Transverse colon (tissue), 4 donors: ENCODE results near the gene FIS1. TPM values are rescaled to one million over a fixed set of nuclear protein-coding genes. Genes with fewer than 3 reads are reported as not detected.
A peak's percentile ranks its signal among the peaks of the same experiment; 100 is the strongest.

Source experiments
- DNase-seq: peaks from one replicate; pipeline ENCODE4 v3.0.0-alpha.2; 2019
- H3K27ac ChIP-seq, 4 donors: fragments of 200-600 bp; sonication (generic); 2 replicates each; pipeline ENCODE4 v1.5.1; 2016 to 2018; ENCODE audit warnings: inconsistent platforms in 4 of 4
- H3K27me3 ChIP-seq: fragments of 200-600 bp; sonication (generic); 2 replicates; pipeline ENCODE4 v1.5.1; 2017; ENCODE audit warnings: inconsistent platforms
- H3K36me3 ChIP-seq, 4 donors: fragments of 200-600 bp; sonication (generic); 2 replicates each; pipeline ENCODE4 v1.5.1; 2017 to 2019; ENCODE audit warnings: inconsistent platforms in 4 of 4
- H3K4me1 ChIP-seq, 4 donors: fragments of 200-600 bp; sonication (generic); 2 replicates each; pipeline ENCODE4 v1.5.1; 2017 to 2020; ENCODE audit warnings: inconsistent platforms in 4 of 4
- H3K4me3 ChIP-seq, 4 donors: fragments of 200-600 bp; sonication (generic); 1 replicate in 1 of 4; 2 replicates in 3 of 4; pipeline versions ENCODE4 v1.5.1 to v1.6.1; 2017 to 2019; ENCODE audit warnings: inconsistent platforms in 4 of 4
- H3K9me3 ChIP-seq, 2 donors: fragments of 200-600 bp; sonication (generic); 2 replicates each; pipeline ENCODE4 v1.5.1; 2017 to 2019; ENCODE audit warnings: inconsistent platforms in 2 of 2
- CTCF ChIP-seq, 5 experiments: fragments of 200-600 bp in 3 of 5; fragments of 450-650 bp in 2 of 5; sonication (generic) in 3 of 5; IDR thresholded peaks; 1 replicate in 2 of 5; 2 replicates in 3 of 5; pipeline ENCODE4 v1.5.1; 2016 to 2017; ENCODE audit warnings: antibody characterized with exemption in 5 of 5, inconsistent platforms in 3 of 5, mild to moderate bottlenecking in 2 of 5, moderate library complexity in 1 of 5
- EP300 ChIP-seq: sonication (generic); formaldehyde crosslinking; IDR thresholded peaks from one replicate; pipeline ENCODE4 v1.6.1; 2017; ENCODE audit warnings: antibody characterized with exemption, low read depth
- POLR2A ChIP-seq: fragments of 450-650 bp; IDR thresholded peaks from one replicate; pipeline ENCODE4 v1.6.1; 2016; ENCODE audit warnings: antibody characterized with exemption, mild to moderate bottlenecking, moderate library complexity
- POLR2AphosphoS5 ChIP-seq, 3 donors: sonication (generic); formaldehyde crosslinking; IDR thresholded peaks; one replicate each; pipeline ENCODE4 v1.6.1; 2016; ENCODE audit warnings: antibody characterized with exemption in 3 of 3
- WGBS, 2 donors: methylation state at CpG; one replicate each; pipeline ENCODE4 v1.1.5; 2018; ENCODE audit warnings: low coverage in 1 of 2; 5-methylcytosine and 5-hydroxymethylcytosine counted together
- in situ Hi-C, 4 donors: fragments of 200-750 bp; cut with MboI; loops; one replicate each; pipeline versions ENCODE4 v1.15.0 to v1.15.1; 2017; ENCODE audit warnings: low sequenced_read_pairs in 3 of 4, low pct_ligation_motif_present in 1 of 4, low pct_unique_long_range_greater_than_20kb in 1 of 4
- intact Hi-C: fragments of 100-400 bp; cut with DNase I; formaldehyde crosslinking; loops from one replicate; pipeline ENCODE4 v1.15.1; 2023; ENCODE audit warnings: low total_unique reads
- total RNA-seq, 4 donors: library from RNA; depleted of rRNA; stranded (reverse); fragments of >200 nt; gene quantifications; one replicate each; pipeline ENCODE4 v1.1.0, GENCODE V29; 2016

The FIS1 gene
- total RNA-seq, 4 donors from 2014 or later = 159 to 261 (median 187) TPM

GRCh38 chr7:101236292-101236835 is 8.5 kb downstream of the FIS1 start:
- DNase-seq = no peak
- Histone ChIP-seq H3K36me3 (peaks cover 0 to 7% (median 0%) of the 10 kb centered on the region in 4 donors), H3K27me3 (no peaks in the 10 kb centered on the region), H3K27ac (peak overlapping the region; percentile 76 to 85 (median 82)), H3K4me1 (peaks cover 4 to 52% (median 36%) of the 10 kb centered on the region in 4 donors), H3K9me3 (no peaks in the 10 kb centered on the region), H3K4me3 (peak overlapping the region in 3 of 4 donors; percentile 15 to 38 (median 34))
- TF ChIP-seq POLR2A = no peak
- TF ChIP-seq CTCF (IDR thresholded peaks at IDR 0.05) = no peak
- no peak for TF ChIP-seq EP300
- TF ChIP-seq POLR2AphosphoS5 (IDR thresholded peaks at IDR 0.05) = no peak
- 65% methylated on average over 21 of the region's 21 CpGs; no CpG with 5 or more reads in 1 of the 2 donors for WGBS, 2 donors
- in situ Hi-C loops = no loop called here
- intact Hi-C loops = loop anchor here (5.0 kb wide), 1 partner anchor 699 kb away; the partner anchor contains the start of gene AGFG2

DNA sequence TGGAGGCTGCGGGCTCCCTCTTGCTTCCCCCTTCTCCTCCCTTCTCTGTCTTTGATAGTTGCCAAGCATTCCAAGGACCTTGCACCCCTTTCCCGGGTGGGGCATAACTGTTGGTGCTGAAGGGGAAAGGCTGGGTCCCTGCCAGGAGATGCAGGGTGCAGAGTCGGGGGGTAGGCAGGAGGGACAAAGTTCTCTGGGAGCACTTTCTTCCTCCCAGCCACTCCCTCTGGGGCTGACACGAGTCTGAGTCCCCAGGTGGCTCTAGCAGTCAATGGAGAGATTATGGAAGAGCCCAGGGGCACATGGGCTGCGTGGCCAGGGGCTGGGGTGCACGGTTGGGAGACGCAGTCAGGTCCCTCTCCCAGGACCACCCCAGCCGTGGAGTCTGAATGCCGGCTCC is 9.4 kb downstream of the FIS1 start:
- DNase-seq = peak; percentile 82
- in situ Hi-C loops (no loop called here), intact Hi-C loops (loop anchor here (5.0 kb wide), 1 partner anchor 698 kb away; the partner anchor contains the start of gene AGFG2)
- WGBS, 2 donors = 48% methylated on average over 9 of the region's 9 CpGs; no CpG with 5 or more reads in 1 of the 2 donors
- TF ChIP-seq CTCF (IDR thresholded peaks at IDR 0.05) = no peak
- peak in 2 of 3 donors; percentile 34 to 65 for TF ChIP-seq POLR2AphosphoS5 (IDR thresholded peaks at IDR 0.05)
- no peak for TF ChIP-seq EP300
- peak; percentile 52 for TF ChIP-seq POLR2A
- Histone ChIP-seq H3K27ac (peak overlapping the region; percentile 76 to 85 (median 82)), H3K4me1 (peaks cover 4 to 54% (median 37%) of the 10 kb centered on the region in 4 donors), H3K4me3 (peak overlapping the region in 3 of 4 donors; percentile 15 to 38 (median 34)), H3K9me3 (no peaks in the 10 kb centered on the region), H3K27me3 (no peaks in the 10 kb centered on the region), H3K36me3 (peaks cover 0 to 7% (median 0%) of the 10 kb centered on the region in 4 donors)

DNA sequence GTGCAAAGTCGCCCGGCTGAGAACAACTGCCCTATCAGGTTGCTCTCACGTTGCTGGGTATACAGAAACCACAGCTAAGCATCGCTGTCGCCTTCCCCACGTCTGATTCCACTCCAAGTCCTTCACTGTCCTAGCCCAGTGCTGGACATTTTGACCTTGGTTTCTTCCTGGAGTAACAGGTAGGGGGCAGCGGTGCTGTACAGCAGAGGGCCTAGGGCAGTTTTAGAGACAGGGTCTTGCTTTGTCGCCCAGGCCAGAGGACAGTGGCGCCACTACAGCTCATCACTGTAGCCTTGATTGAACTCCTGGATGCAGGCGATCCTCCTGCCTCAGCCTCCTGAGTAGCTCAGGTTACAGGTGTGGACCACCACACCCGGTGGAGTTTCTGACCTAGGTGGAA is 9.8 kb downstream of the FIS1 start:
- no peak for DNase-seq
- 44% methylated on average over 11 of the region's 11 CpGs; no CpG with 5 or more reads in 1 of the 2 donors for WGBS, 2 donors
- Histone ChIP-seq H3K27ac (peak overlapping the region; percentile 76 to 85 (median 82)), H3K9me3 (no peaks in the 10 kb centered on the region), H3K4me1 (peaks cover 4 to 54% (median 37%) of the 10 kb centered on the region in 4 donors), H3K4me3 (no peak overlapping the region), H3K36me3 (peaks cover 0 to 7% (median 0%) of the 10 kb centered on the region in 4 donors), H3K27me3 (no peaks in the 10 kb centered on the region)
- intact Hi-C loops = loop anchor here (5.0 kb wide), 1 partner anchor 698 kb away; the partner anchor contains the start of gene AGFG2
- in situ Hi-C loops = no loop called here
- TF ChIP-seq CTCF (IDR thresholded peaks at IDR 0.05) (peak in 3 of 5 experiments; percentile 4 to 40 (median 11)), POLR2AphosphoS5 (IDR thresholded peaks at IDR 0.05) (no peak)

GRCh38 chr7:101234636-101235035 is 10.2 kb downstream of the FIS1 start:
- H3K27me3 ChIP-seq = no peaks in the 10 kb centered on the region
- TF ChIP-seq POLR2A (no peak), CTCF (IDR thresholded peaks at IDR 0.05) (no peak), EP300 (no peak), POLR2AphosphoS5 (IDR thresholded peaks at IDR 0.05) (no peak)
- in situ Hi-C loops (no loop called here), intact Hi-C loops (loop anchor here (5.0 kb wide), 1 partner anchor 697 kb away; the partner anchor contains the start of gene AGFG2)
- peak; percentile 58 for DNase-seq
- H3K9me3 ChIP-seq = no peaks in the 10 kb centered on the region
- H3K4me3 ChIP-seq = no peak overlapping the region
- H3K27ac ChIP-seq = peak overlapping the region; percentile 76 to 85 (median 82)
- peaks cover 4 to 54% (median 37%) of the 10 kb centered on the region in 4 donors for H3K4me1 ChIP-seq
- peaks cover 0 to 4% (median 0%) of the 10 kb centered on the region in 4 donors for H3K36me3 ChIP-seq
- 62% methylated on average over 5 of the region's 5 CpGs; no CpG with 5 or more reads in 1 of the 2 donors for WGBS, 2 donors
